ENCODE data around the gene NR1H3.
"Not testable (repeated sequence)": the region's sequence is repeated elsewhere in the genome, so short reads cannot be mapped to it uniquely, and the experiment has no call there.

The NR1H3 gene

DNA sequence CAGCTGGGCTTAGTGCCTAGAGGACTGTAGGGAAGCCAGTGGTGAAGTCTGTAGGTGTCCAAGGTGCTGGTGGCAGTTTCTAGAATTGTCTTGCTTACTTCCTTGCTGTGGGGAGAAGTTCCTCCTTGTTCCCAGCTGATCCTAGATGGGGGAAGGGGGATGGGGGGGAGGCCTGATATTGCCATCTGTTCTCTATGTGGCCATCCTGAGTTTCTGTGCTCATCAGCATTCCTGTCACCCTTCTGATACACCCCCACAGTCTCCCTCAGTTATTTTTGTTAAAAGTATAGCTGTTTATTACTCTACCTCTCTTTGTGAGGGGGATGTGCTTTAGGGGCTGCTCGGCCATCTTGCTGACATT is 48.7 kb downstream of the NR1H3 start:
- DNase-seq (ENCODE audit: low read depth) = no peak

DNA sequence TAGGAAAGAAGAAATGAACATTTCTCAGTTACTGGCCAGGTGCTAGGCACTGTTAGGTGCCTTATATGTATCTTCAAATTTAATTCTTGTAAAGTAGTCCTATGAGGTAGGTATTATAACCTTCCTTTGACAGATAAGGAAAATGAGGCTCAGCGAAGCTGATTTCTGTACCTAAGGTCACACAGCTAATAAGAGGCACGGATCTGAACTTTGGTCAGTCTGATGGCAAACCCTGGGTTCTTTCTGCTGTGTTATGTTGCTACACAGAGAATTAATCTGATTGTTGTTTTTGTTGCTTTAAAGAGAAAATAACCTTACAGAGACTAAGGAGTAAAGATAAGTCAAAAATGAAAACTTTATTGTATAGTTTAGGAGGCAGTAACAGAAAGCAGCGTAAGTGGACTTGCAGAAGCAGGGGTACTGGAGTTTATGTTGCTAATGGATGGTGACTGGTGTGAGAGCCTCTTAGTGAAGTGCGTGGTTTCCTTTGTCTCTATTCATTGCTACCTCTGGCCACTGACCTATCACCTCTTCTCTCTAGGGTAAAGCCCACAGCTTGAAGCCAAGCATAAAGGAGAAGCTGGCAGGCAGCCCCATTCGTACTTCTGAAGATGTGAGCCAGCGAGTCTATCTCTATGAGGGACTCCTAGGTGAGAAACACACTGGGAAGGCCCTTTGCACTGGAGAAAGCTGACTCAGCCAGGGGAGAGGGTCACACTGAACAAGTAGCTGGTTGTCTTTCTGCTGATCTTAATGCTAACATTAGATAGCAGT is 50.4 kb downstream of the NR1H3 start:
- DNase-seq (ENCODE audit: low read depth) = no peak

DNA sequence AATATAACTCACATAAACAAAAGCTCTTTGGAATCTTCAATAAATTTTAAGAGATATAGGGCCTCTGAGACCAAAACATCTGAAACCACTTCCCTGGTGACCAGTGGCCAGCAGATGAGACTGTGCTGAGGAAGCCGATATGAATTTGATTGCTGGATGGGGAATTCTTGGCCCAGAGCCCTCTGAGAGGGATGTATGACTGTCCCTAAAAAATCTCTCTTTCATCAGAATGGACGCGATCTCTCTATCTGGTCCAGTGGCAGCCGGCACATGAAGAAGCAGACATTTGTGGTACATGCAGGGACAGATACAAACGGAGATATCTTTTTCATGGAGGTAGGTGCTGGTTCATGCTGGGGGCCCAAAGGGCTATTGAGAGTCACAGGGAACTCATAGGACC is 57.2 kb downstream of the NR1H3 start:
- DNase-seq (ENCODE audit: low read depth) = no peak

DNA sequence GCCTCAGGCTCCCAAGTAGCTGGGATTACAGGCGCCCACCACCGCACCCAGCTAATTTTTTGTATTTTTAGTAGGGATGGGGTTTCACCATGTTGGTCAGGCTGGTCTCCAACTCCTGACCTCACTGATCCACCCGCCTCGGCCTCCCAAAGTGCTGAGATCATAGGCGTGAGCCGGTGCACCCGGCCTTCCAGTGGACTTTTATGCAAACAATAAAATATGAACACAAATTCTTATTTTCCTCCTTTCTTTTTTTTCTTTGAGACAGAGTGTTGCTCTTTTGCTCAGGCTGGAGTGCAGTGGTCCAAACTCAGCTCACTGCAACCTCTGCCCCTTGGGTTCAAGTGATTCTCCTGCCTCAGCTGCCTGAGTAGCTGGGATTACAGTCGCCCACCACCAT is 58.7 kb downstream of the NR1H3 start:
- DNase-seq (ENCODE audit: low read depth) = not testable (repeated sequence)

DNA sequence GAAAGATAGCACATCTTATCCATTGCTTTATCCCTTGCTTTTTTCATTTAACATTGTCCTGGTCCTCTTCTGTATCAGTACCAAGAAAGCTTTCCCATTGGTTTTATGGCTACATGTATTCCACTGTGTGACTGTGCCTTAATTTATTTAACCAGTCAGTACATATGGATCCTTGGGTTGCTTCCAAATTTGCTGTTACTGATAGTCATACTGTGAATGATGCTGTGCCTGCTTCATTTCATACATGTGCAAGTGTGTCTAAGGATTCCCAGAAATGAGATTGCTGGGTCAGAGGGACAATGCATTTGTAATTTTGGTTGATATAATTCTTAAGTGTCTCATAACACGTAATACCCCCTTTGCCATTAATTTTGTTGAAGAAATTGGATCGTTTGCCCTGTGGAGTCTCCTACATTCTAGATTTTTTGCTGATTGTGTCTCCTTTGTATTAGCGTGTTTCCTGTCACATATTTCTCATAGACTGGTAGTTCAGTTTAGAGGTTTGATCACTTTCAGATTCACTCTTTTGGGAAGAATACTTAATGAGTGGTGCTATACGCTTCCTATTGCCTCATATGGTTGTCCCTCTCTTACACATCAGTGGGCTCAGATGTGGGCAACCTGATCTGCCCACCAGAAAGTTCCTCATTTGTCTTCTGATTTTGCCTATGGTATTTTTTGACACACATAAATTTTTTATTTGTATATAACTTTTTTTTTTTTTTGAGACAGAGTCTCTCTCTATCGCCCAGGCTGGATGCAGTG is 59.5 kb downstream of the NR1H3 start:
- DNase-seq (ENCODE audit: low read depth) = no peak

DNA sequence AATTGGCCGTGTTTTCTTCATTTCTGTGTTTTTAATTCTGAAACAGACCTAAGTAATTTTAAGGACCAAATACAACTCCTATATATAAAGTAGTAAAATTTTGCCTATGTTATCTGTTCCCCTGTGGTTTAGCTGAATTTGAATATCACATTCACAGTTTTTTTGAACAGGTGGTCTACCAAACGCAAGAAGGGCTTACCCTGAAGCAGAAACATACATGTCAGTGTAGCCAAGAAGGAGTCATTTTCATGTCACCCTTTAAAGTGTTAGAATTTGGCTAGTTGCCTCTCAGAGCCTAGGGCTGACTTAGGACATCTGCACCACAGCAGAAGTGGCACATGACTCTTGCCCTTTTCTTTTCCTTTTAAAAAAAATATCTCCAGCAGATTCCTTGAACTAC is 60.4 kb downstream of the NR1H3 start:
- no peak for DNase-seq (ENCODE audit: low read depth)

Measured in stimulated activated CD8-positive, alpha-beta memory T cell treated with anti-CD3 and anti-CD28 coated beads, Interleukin-12 subunit alpha, Interleukin-12 subunit beta, amount 100 ng/mL, for 1 hour (primary cell).